CD4-positive, alpha-beta memory T cell (primary cell): ENCODE measurements around the gene MLH3. TPM values are rescaled to one million over a fixed set of nuclear protein-coding genes. Genes with fewer than 3 reads are reported as not detected.

Experiments used
- CTCF ChIA-PET: fragments of 350-600 bp; sonication (Branson Sonifier 250); formaldehyde crosslinking; loops from one replicate; lab custom pipeline; 2021; ENCODE audit warnings: inconsistent platforms; ENCODE audit not compliant: partially characterized antibody; lab: Charles Lee
- POLR2A ChIA-PET: fragments of 350-600 bp; sonication (Branson Sonifier 250); formaldehyde crosslinking; loops from one replicate; lab custom pipeline; 2021; ENCODE audit not compliant: partially characterized antibody; lab: Charles Lee
- DNase-seq, 5 donors: peaks; one replicate each; pipeline versions ENCODE4 v3.0.0 to v3.0.0-alpha.2; 2020 to 2022; ENCODE audit warnings: mixed read lengths in 1 of 5
- H3K27ac ChIP-seq: one replicate; pipeline ENCODE4 v1.7.0; 2013; ENCODE audit warnings: low read depth, low read length
- H3K27me3 ChIP-seq: 2 replicates; pipeline ENCODE4 v1.7.0; 2013; ENCODE audit warnings: mild to moderate bottlenecking, low read length, moderate library complexity; ENCODE audit not compliant: insufficient read depth
- H3K36me3 ChIP-seq: 2 replicates; pipeline ENCODE4 v1.7.0; 2013; ENCODE audit warnings: mild to moderate bottlenecking, low read length, moderate library complexity; ENCODE audit not compliant: insufficient read depth
- H3K4me1 ChIP-seq: 2 replicates; pipeline ENCODE4 v1.7.0; 2013; ENCODE audit warnings: mild to moderate bottlenecking, low read length, moderate library complexity; ENCODE audit not compliant: insufficient read depth
- H3K4me3 ChIP-seq, 2 donors: one replicate each; pipeline ENCODE4 v1.7.0; 2013; ENCODE audit warnings: low read length in 2 of 2, mild to moderate bottlenecking in 1 of 2
- H3K9me3 ChIP-seq, 2 donors: one replicate each; pipeline ENCODE4 v1.7.0; 2013; ENCODE audit warnings: low read length in 2 of 2, control low read depth in 1 of 2; ENCODE audit not compliant: control insufficient read depth in 1 of 2
- H3K27ac Mint-ChIP-seq, 7 donors: one replicate each; pipeline ENCODE4 v1.8.0; 2020 to 2021; ENCODE audit warnings: mixed read lengths in 7 of 7, mild to moderate bottlenecking in 6 of 7, inconsistent platforms in 3 of 7, moderate library complexity in 3 of 7
- H3K27me3 Mint-ChIP-seq, 2 donors: one replicate each; pipeline ENCODE4 v1.8.0; 2020 to 2021; ENCODE audit warnings: mixed read lengths in 2 of 2
- H3K36me3 Mint-ChIP-seq, 2 donors: one replicate each; pipeline ENCODE4 v1.8.0; 2020 to 2021; ENCODE audit warnings: mixed read lengths in 2 of 2, inconsistent platforms in 1 of 2, mild to moderate bottlenecking in 1 of 2
- H3K4me1 Mint-ChIP-seq, 4 donors: one replicate each; pipeline ENCODE4 v1.8.0; 2020 to 2021; ENCODE audit warnings: mixed read lengths in 4 of 4, mild to moderate bottlenecking in 1 of 4
- H3K4me3 Mint-ChIP-seq, 8 donors: one replicate each; pipeline ENCODE4 v1.8.0; 2020 to 2021; ENCODE audit warnings: mixed read lengths in 8 of 8, mild to moderate bottlenecking in 7 of 8, moderate library complexity in 6 of 8, inconsistent platforms in 3 of 8
- H3K9me3 Mint-ChIP-seq, 8 donors: one replicate each; pipeline ENCODE4 v1.8.0; 2020 to 2021; ENCODE audit warnings: mixed read lengths in 8 of 8, mild to moderate bottlenecking in 5 of 8, inconsistent platforms in 3 of 8, moderate library complexity in 1 of 8
- intact Hi-C: fragments of 100-400 bp; cut with micrococcal nuclease; formaldehyde crosslinking; loops from one replicate; pipeline ENCODE4 v1.15.1; 2023
- polyA plus RNA-seq, 2 donors: library from polyadenylated mRNA; unstranded; fragments of 300-500 nt; fragmentation: Illumina TruSeq; gene quantifications; one replicate each; pipeline ENCODE4 v1.2.3, GENCODE V29; 2021
- total RNA-seq, 2 experiments: library from RNA; stranded (reverse); gene quantifications; one replicate each; pipeline ENCODE4 v1.2.3, GENCODE V29; 2021

The MLH3 gene
- total and polyA plus RNA-seq, 4 experiments from 2014 or later: 3.9 to 26.8 (median 18.8) TPM

DNA sequence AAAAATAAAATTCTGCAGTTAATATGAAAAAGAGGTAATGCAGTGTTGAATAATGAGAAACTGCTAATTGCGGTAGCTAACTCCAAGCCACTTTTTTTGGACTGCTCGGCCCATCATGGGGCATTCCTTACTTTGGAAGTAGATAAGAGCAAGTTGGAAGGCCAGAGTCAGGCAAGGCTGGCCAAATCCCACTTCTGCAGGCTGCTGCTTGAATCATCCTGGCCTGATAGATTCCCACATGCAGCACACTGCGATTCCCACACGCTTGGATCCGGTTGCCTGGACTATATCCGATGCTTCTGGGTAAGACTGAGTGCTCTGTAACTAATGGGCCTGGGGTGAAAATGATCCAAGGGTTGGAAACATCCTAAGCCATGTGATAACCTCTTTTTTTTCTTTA, 38.0 kb downstream of the MLH3 start:
- intact Hi-C loops: no loop called here
- H3K4me1 ChIP-seq: no peaks in the 10 kb centered on the region
- H3K27me3 ChIP-seq: no peaks in the 10 kb centered on the region
- peaks cover 38 to 70% of the 10 kb centered on the region in 2 donors for H3K36me3 Mint-ChIP-seq
- no peaks in the 10 kb centered on the region for H3K9me3 Mint-ChIP-seq
- DNase-seq: no peak
- no peaks in the 10 kb centered on the region for H3K9me3 ChIP-seq
- CTCF ChIA-PET: interaction anchor here (0.7 kb wide), 1 partner anchor 75 kb away, joined by 3 read pairs; no protein-coding TSS in a partner anchor
- peak overlapping the region in 5 of 7 donors; percentile 13 to 79 (median 19) for H3K27ac Mint-ChIP-seq
- H3K4me3 Mint-ChIP-seq: no peak overlapping the region
- peaks cover 10 to 18% (median 14%) of the 10 kb centered on the region in 4 donors for H3K4me1 Mint-ChIP-seq
- peaks cover 63% of the 10 kb centered on the region for H3K36me3 ChIP-seq
- POLR2A ChIA-PET: interaction anchor here (1.1 to 2.3 kb wide), 2 partner anchors 10 to 114 kb away, joined by 3 to 10 read pairs; partner anchors contain the start of genes EIF2B2 and NEK9
- H3K27me3 Mint-ChIP-seq: no peaks in the 10 kb centered on the region
- H3K4me3 ChIP-seq: no peak overlapping the region
- H3K27ac ChIP-seq: no peak overlapping the region

DNA sequence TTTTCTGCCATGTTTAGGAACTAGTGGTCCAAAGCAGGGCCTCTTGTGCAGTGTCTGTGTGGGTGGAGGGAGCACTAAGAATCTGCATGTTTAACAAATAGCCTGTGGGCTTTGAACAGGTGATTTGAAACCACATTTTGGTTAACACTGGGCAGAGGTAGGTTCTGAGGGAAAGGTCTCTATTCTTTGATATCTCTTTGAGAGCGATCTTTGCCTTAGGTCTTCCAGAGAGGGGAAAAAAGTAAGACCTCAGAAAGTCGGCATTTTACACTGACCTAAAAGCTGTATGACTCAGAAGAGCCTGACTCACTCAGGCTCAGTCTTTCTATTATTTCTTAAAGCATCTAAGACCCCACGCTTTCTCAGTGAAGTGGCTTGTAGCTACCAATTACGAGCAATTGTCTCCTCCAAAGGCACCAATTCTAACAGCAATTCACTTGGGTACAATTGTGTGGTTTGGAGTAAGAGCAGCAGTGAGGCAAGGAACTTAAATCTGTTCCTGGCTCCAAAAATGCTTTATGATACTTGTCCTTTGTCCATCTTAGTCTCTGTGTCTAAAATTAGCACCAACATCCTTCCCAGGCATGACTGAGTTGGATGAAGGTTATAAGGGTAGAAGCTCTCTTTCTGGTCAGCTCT, 39.8 kb downstream of the MLH3 start:
- ChIA-PET POLR2A (interaction anchor here (0.6 to 1.1 kb wide), 2 partner anchors 9 to 491 kb away, joined by 3 to 5 read pairs; partner anchors contain the start of gene EIF2B2), CTCF (interaction anchor here (1.1 kb wide), 1 partner anchor 8 kb away, joined by 3 read pairs; the partner anchor contains the start of gene EIF2B2)
- Mint-ChIP-seq H3K36me3 (peaks cover 48 to 76% of the 10 kb centered on the region in 2 donors), H3K9me3 (no peaks in the 10 kb centered on the region), H3K4me1 (peaks cover 13 to 27% (median 17%) of the 10 kb centered on the region in 4 donors), H3K27ac (peak overlapping the region; percentile 62 to 92 (median 74)), H3K27me3 (no peaks in the 10 kb centered on the region), H3K4me3 (peak overlapping the region in 1 of 8 donors; percentile 17)
- no peaks in the 10 kb centered on the region for H3K27me3 ChIP-seq
- H3K36me3 ChIP-seq: peaks cover 73% of the 10 kb centered on the region
- H3K27ac ChIP-seq: no peak overlapping the region
- no peaks in the 10 kb centered on the region for H3K4me1 ChIP-seq
- intact Hi-C loops: no loop called here
- DNase-seq: no peak
- no peaks in the 10 kb centered on the region for H3K9me3 ChIP-seq
- no peak overlapping the region for H3K4me3 ChIP-seq

DNA sequence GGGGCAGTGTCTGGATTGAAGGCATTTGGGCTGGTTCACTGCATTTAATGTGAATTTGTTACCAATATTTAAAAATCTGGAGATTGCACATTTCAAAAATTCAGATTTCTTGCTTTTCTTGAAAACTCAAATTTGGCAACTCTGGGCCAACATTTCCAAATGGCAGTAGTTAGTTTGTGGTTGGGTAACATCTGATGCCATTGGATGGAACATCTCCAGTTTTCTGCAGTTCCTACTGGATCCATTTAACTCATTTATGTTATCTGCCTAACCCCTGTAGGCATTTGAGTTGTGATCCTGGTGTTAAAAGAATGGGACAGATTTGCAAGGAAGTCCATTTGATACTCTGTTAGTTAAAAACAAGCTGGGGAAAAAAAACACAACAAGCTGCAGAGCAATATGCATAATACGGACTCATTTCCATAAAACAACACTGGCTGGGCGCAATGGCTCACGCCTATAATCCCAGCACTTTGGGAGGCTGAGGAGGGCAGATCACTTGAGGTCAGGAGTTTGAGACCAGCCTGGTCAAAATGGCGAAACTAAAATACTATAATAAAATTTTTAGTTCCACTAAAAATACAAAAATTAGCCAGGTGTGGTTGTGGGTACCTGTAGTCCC, 40.7 kb downstream of the MLH3 start:
- H3K4me1 Mint-ChIP-seq: peaks cover 16 to 32% (median 22%) of the 10 kb centered on the region in 4 donors
- no peaks in the 10 kb centered on the region for H3K27me3 Mint-ChIP-seq
- DNase-seq: no peak
- peaks cover 50 to 75% of the 10 kb centered on the region in 2 donors for H3K36me3 Mint-ChIP-seq
- Histone ChIP-seq H3K4me1 (no peaks in the 10 kb centered on the region), H3K4me3 (no peak overlapping the region), H3K27me3 (no peaks in the 10 kb centered on the region), H3K9me3 (no peaks in the 10 kb centered on the region), H3K36me3 (peaks cover 73% of the 10 kb centered on the region), H3K27ac (no peak overlapping the region)
- intact Hi-C loops: no loop called here
- POLR2A ChIA-PET: interaction anchor here (0.6 kb wide), 1 partner anchor 492 kb away, joined by 3 read pairs; no protein-coding TSS in a partner anchor
- no peaks in the 10 kb centered on the region for H3K9me3 Mint-ChIP-seq
- CTCF ChIA-PET: no interaction called here
- H3K27ac Mint-ChIP-seq: peak overlapping the region in 5 of 7 donors; percentile 16 to 91 (median 64)
- no peak overlapping the region for H3K4me3 Mint-ChIP-seq

DNA sequence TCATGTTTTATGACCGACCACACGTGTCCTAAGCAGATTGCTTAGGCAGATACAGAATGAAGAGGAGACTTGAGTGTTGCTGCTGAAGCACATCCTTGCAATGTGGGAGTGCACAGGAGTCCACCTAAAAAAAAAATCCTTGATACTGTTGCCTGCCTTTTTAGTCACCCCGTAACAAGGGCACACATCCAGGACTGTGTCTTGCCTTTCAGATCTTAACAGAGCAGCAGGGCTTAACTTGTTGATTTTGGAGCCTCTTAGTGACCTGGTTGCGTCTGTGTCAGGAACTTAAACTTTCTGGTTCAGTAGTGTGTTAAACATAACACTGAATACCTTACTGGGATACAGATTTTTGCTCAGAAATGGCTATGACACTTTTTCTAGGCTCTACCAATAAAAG, 42.1 kb downstream of the MLH3 start:
- peak overlapping the region in 3 of 7 donors; percentile 9 to 48 (median 38) for H3K27ac Mint-ChIP-seq
- DNase-seq: no peak
- no peaks in the 10 kb centered on the region for H3K9me3 ChIP-seq
- H3K36me3 ChIP-seq: peaks cover 61% of the 10 kb centered on the region
- no peak overlapping the region for H3K4me3 ChIP-seq
- H3K27me3 Mint-ChIP-seq: no peaks in the 10 kb centered on the region
- H3K27ac ChIP-seq: no peak overlapping the region
- POLR2A ChIA-PET: no interaction called here
- H3K9me3 Mint-ChIP-seq: no peaks in the 10 kb centered on the region
- intact Hi-C loops: no loop called here
- CTCF ChIA-PET: no interaction called here
- H3K36me3 Mint-ChIP-seq: peaks cover 59 to 80% of the 10 kb centered on the region in 2 donors
- peaks cover 22 to 46% (median 34%) of the 10 kb centered on the region in 4 donors for H3K4me1 Mint-ChIP-seq
- no peak overlapping the region for H3K4me3 Mint-ChIP-seq
- H3K27me3 ChIP-seq: no peaks in the 10 kb centered on the region
- peaks cover 7% of the 10 kb centered on the region for H3K4me1 ChIP-seq

DNA sequence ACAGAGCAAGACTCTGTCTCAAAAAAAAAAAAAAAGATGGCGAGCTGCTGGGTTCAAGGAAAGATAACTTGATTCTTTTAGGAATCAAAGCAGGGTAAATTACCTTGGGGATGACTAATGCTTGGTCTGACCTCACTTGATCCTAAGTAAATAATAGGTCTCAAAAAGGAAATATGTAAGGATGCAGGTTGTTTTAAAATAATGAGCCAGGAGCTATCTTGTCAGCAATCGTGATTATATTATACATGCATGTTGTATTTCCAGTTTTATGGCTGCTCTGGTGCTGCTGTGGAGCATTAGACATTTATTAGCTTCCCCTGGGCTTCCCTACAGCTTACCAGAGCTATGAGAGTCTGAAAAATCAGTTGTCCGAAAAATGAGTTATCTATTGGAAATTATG, 45.9 kb downstream of the MLH3 start:
- CTCF ChIA-PET: interaction anchor here (1.3 kb wide), 1 partner anchor 18 kb away, joined by 4 read pairs; no protein-coding TSS in a partner anchor
- no peak overlapping the region for H3K27ac ChIP-seq
- intact Hi-C loops: no loop called here
- no peak overlapping the region for H3K4me3 ChIP-seq
- H3K27me3 ChIP-seq: no peaks in the 10 kb centered on the region
- peaks cover 47% of the 10 kb centered on the region for H3K36me3 ChIP-seq
- H3K9me3 Mint-ChIP-seq: no peaks in the 10 kb centered on the region
- POLR2A ChIA-PET: interaction anchor here (0.7 kb wide), 1 partner anchor 59 kb away, joined by 3 read pairs; the partner anchor contains the start of gene ACYP1
- H3K27me3 Mint-ChIP-seq: no peaks in the 10 kb centered on the region
- H3K4me3 Mint-ChIP-seq: peak overlapping the region in 2 of 8 donors; percentile 9 to 46
- DNase-seq: no peak
- peaks cover 57 to 75% of the 10 kb centered on the region in 2 donors for H3K36me3 Mint-ChIP-seq
- H3K27ac Mint-ChIP-seq: peak overlapping the region in 5 of 7 donors; percentile 21 to 96 (median 61)
- peaks cover 25% of the 10 kb centered on the region for H3K4me1 ChIP-seq
- H3K9me3 ChIP-seq: no peaks in the 10 kb centered on the region
- H3K4me1 Mint-ChIP-seq: peaks cover 33 to 54% (median 43%) of the 10 kb centered on the region in 4 donors

DNA sequence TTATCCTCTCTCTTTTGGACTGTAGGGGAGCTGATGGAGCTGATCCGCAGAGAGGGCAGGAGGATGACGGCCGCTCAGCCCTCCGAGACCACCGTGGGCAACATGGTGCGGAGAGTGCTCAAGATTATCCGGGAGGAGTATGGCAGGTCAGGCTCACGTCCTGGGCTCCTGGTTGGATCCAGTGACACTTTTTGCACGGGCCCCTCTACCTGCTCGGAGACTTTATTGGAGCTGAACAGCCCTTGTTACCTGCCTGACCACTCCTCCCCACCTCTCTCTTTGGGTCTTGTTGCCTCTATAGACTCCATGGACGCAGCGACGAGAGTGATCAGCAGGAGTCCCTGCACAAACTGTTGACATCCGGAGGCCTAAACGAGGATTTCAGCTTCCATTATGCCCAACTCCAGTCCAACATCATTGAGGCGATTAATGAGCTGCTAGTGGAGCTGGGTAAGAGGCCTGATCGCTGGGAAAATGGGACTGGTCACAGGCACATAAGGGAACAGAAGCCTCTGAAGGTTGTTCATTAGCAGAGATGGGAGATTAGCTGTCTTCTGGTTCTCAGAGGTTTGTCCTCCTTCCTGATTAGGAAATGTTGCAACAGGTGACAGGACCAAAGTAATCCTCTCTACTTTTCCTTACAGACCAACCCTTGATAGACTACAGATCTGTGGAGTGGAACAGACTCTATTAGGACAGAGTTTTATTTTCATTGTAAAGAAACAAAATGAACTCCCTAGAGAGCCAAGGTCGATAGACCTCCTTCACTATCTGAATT, 47.8 kb downstream of the MLH3 start:
- peaks cover 31 to 51% (median 40%) of the 10 kb centered on the region in 4 donors for H3K4me1 Mint-ChIP-seq
- CTCF ChIA-PET: interaction anchor here (1.3 to 1.7 kb wide), 5 partner anchors 8 to 142 kb away, joined by 3 to 10 read pairs (median 4); no protein-coding TSS in a partner anchor
- no peaks in the 10 kb centered on the region for H3K9me3 Mint-ChIP-seq
- H3K4me3 Mint-ChIP-seq: peak overlapping the region; percentile 93 to 98 (median 97)
- DNase-seq: peak in 1 of 5 donors; percentile 3
- Histone ChIP-seq H3K27me3 (no peaks in the 10 kb centered on the region), H3K4me1 (peaks cover 25% of the 10 kb centered on the region), H3K36me3 (peaks cover 31% of the 10 kb centered on the region), H3K27ac (peak overlapping the region; percentile 80), H3K9me3 (no peaks in the 10 kb centered on the region), H3K4me3 (peak overlapping the region; percentile 70 to 89)
- H3K27ac Mint-ChIP-seq: peak overlapping the region; percentile 94 to 100 (median 99)
- H3K27me3 Mint-ChIP-seq: no peaks in the 10 kb centered on the region
- peaks cover 39 to 57% of the 10 kb centered on the region in 2 donors for H3K36me3 Mint-ChIP-seq
- intact Hi-C loops: loop anchor here (2.0 to 5.0 kb wide), 2 partner anchors 47 to 124 kb away; partner anchors contain the start of genes MLH3 and NEK9
- POLR2A ChIA-PET: interaction anchor here (1.0 to 2.5 kb wide), 17 partner anchors 8 to 291 kb away, joined by 3 to 16 read pairs (median 4); partner anchors contain the start of genes ACYP1, DLST and ZC2HC1C
